ENCODE data around the gene ZSWIM1.

GRCh38 chr20:45917790-45918141 lies 36.7 kb downstream of the ZSWIM1 start:
- no peak for TF ChIP-seq CTCF (IDR thresholded peaks at IDR 0.05)
- TF ChIP-seq POLR2A (IDR thresholded peaks at IDR 0.05), result no peak
